HepG2 (cell line): ENCODE results near the gene CDC42BPG. TPM values are rescaled to one million over a fixed set of nuclear protein-coding genes. Genes with fewer than 3 reads are reported as not detected.

Experiments used
- ATF2 ChIP-seq: sonication (generic); formaldehyde crosslinking; IDR thresholded peaks from 2 replicates; pipeline ENCODE4 v1.4.0; 2020; ENCODE audit warnings: missing genetic modification reagents
- ATF4 ChIP-seq, 2 experiments: fragments of 450-650 bp in 1 of 2; sonication (generic) in 1 of 2; formaldehyde crosslinking; IDR thresholded peaks; 2 replicates each; pipeline versions ENCODE4 v1.5.0 to v1.8.0; 2020 to 2022; ENCODE audit warnings: mild to moderate bottlenecking in 1 of 2, missing genetic modification reagents in 1 of 2
- CREBL2 ChIP-seq: sonication (generic); formaldehyde crosslinking; IDR thresholded peaks from 2 replicates; pipeline ENCODE4 v1.8.1; 2023; ENCODE audit warnings: missing genetic modification reagents, mild to moderate bottlenecking, borderline replicate concordance
- DRAP1 ChIP-seq: IDR thresholded peaks from 2 replicates; pipeline ENCODE4 v1.6.1; 2016; ENCODE audit warnings: missing genetic modification reagents, missing compliant biosample characterization
- ELK4 ChIP-seq: sonication (generic); formaldehyde crosslinking; IDR thresholded peaks from 2 replicates; pipeline ENCODE4 v1.9.0; 2021; ENCODE audit warnings: missing genetic modification reagents, borderline replicate concordance
- FOXP4 ChIP-seq: sonication (generic); formaldehyde crosslinking; IDR thresholded peaks from 2 replicates; pipeline ENCODE4 v1.4.0; 2020; ENCODE audit warnings: missing genetic modification reagents
- GRHL1 ChIP-seq: sonication (generic); formaldehyde crosslinking; conservative IDR thresholded peaks from 2 replicates; pipeline ENCODE4 v1.8.0; 2022; ENCODE audit warnings: missing genetic modification reagents
- KLF13 ChIP-seq: sonication (generic); formaldehyde crosslinking; IDR thresholded peaks from 2 replicates; pipeline ENCODE4 v1.4.0; 2020; ENCODE audit warnings: mild to moderate bottlenecking, missing genetic modification reagents
- MBNL3 ChIP-seq: fragments of 250-450 bp; sonication (Bioruptor Pico); conservative IDR thresholded peaks from 2 replicates; pipeline ENCODE4 v1.8.0; 2022; ENCODE audit warnings: mild to moderate bottlenecking, inconsistent platforms
- NCOA5 ChIP-seq: sonication (generic); formaldehyde crosslinking; IDR thresholded peaks from 2 replicates; pipeline ENCODE4 v1.4.0; 2020; ENCODE audit warnings: missing genetic modification reagents
- NFKBIZ ChIP-seq: IDR thresholded peaks from 2 replicates; pipeline ENCODE4 v1.6.1; 2018; ENCODE audit warnings: missing genetic modification reagents, missing compliant biosample characterization
- SAFB2 ChIP-seq: sonication (generic); formaldehyde crosslinking; IDR thresholded peaks from 2 replicates; pipeline ENCODE4 v1.5.1; 2020; ENCODE audit warnings: missing genetic modification reagents, low read depth, mild to moderate bottlenecking, borderline replicate concordance
- SYNCRIP ChIP-seq: fragments of 200-400 bp; formaldehyde crosslinking; IDR thresholded peaks from 2 replicates; pipeline ENCODE4 v1.6.1; 2018; ENCODE audit warnings: mild to moderate bottlenecking, low read depth, low read length; ENCODE audit not compliant: insufficient read depth
- TFDP1 ChIP-seq: IDR thresholded peaks from 2 replicates; pipeline ENCODE4 v1.6.1; 2016; ENCODE audit warnings: missing compliant biosample characterization, missing genetic modification reagents, borderline replicate concordance
- WIZ ChIP-seq: sonication (generic); formaldehyde crosslinking; IDR thresholded peaks from 2 replicates; pipeline ENCODE4 v1.5.1; 2020; ENCODE audit warnings: mild to moderate bottlenecking, missing genetic modification reagents
- ZNF160 ChIP-seq: sonication (generic); formaldehyde crosslinking; IDR thresholded peaks from 2 replicates; pipeline ENCODE4 v1.8.0; 2022; ENCODE audit warnings: mild to moderate bottlenecking, inconsistent platforms, missing genetic modification reagents
- ZNF24 ChIP-seq: fragments of 450-650 bp; IDR thresholded peaks from 2 replicates; pipeline ENCODE4 v1.6.1; 2017; ENCODE audit warnings: antibody characterized with exemption, mild to moderate bottlenecking
- ZNF572 ChIP-seq: sonication (generic); formaldehyde crosslinking; IDR thresholded peaks from 2 replicates; pipeline ENCODE4 v1.5.1; 2020; ENCODE audit warnings: mild to moderate bottlenecking, missing genetic modification reagents
- ZNF747 ChIP-seq: sonication (generic); formaldehyde crosslinking; IDR thresholded peaks from 2 replicates; pipeline ENCODE4 v1.8.1; 2023; ENCODE audit warnings: missing genetic modification reagents, mild to moderate bottlenecking, borderline replicate concordance
- ZNF782 ChIP-seq: sonication (generic); formaldehyde crosslinking; IDR thresholded peaks from 2 replicates; pipeline ENCODE4 v1.4.0; 2020; ENCODE audit warnings: missing genetic modification reagents, mild to moderate bottlenecking, borderline replicate concordance
- polyA plus RNA-seq, 8 experiments: library from polyadenylated mRNA; depleted of rRNA in 3 of 8; stranded (reverse) in 7 of 8; unstranded in 1 of 8; fragments of >200 nt; fragmentation: Illumina TruSeq in 4 of 8; extraction: Trizol in 4 of 8; gene quantifications; 2 replicates each; pipeline versions ENCODE4 v1.2.1 to v1.2.3, GENCODE V29; 2011 to 2016; ENCODE audit warnings: low read depth in 4 of 8, missing spikeins in 1 of 8, mixed read lengths in 1 of 8; ENCODE audit not compliant: insufficient read depth in 1 of 8
- total RNA-seq, 5 experiments: library from RNA; depleted of rRNA; stranded (reverse); fragments of >200 nt; fragmentation: Illumina TruSeq; extraction: Trizol; gene quantifications; 2 replicates each; pipeline ENCODE4 v1.2.3, GENCODE V29; 2016; ENCODE audit warnings: low read depth in 1 of 5

The CDC42BPG gene
- total and polyA plus RNA-seq, 2 of the 13 experiments (the other 11 are each of a cell fraction or from before 2014, with no cell fraction given), result 0.55 to 1.4 TPM

- TF ChIP-seq FOXP4 (CRISPR knock-in tag), result 0 out of 2 replicates have a peak, but pooled peaks have one; percentile 16
- TF ChIP-seq ZNF24, result no peak
- TF ChIP-seq ELK4, result no peak
- TF ChIP-seq TFDP1 (CRISPR knock-in tag), result no peak
- peak; percentile 26; the same call in 1 of the 2 replicates for TF ChIP-seq ATF2 (CRISPR knock-in tag)
- no peak for TF ChIP-seq CREBL2
- TF ChIP-seq KLF13, result no peak
- TF ChIP-seq ZNF160 (CRISPR knock-in tag), result no peak
- TF ChIP-seq ATF4 (CRISPR knock-in tag; IDR thresholded peaks at IDR 0.05), result no peak
- peak; percentile 45; the same call in 1 of the 2 replicates for TF ChIP-seq DRAP1 (CRISPR knock-in tag)
- TF ChIP-seq SAFB2 (CRISPR knock-in tag), result no peak
- TF ChIP-seq MBNL3 (CRISPR knock-in tag), result no peak
- TF ChIP-seq SYNCRIP, result no peak
- no peak for TF ChIP-seq WIZ
- no peak for TF ChIP-seq GRHL1 (CRISPR knock-in tag)
- TF ChIP-seq ZNF572 (CRISPR knock-in tag), result no peak
- no peak for TF ChIP-seq ZNF782 (CRISPR knock-in tag)
- no peak for TF ChIP-seq NCOA5
- no peak for TF ChIP-seq ZNF747 (CRISPR knock-in tag)
- no peak for TF ChIP-seq NFKBIZ (CRISPR knock-in tag)
Observed at GRCh38 chr11:64846998-64847666, 2.7 kb upstream of the CDC42BPG start (continued).
